Neural crest cell (in vitro differentiated cells): ENCODE data around the gene MICALL2. TPM values are rescaled to one million over a fixed set of nuclear protein-coding genes. Genes with fewer than 3 reads are reported as not detected.

Experiments used
- DNase-seq: peaks from one replicate; pipeline ENCODE4 v3.0.0; 2021; ENCODE audit warnings: low read depth, mixed read lengths, low spot score
- H3K27ac Mint-ChIP-seq: one replicate; pipeline ENCODE4 v1.8.0; 2021; ENCODE audit warnings: mild to moderate bottlenecking, mixed read lengths; ENCODE audit not compliant: unreplicated experiment
- H3K27me3 Mint-ChIP-seq: 2 replicates; pipeline ENCODE4 v1.8.0; 2021; ENCODE audit warnings: low read depth, mild to moderate bottlenecking, mixed read lengths
- H3K36me3 Mint-ChIP-seq: 2 replicates; pipeline ENCODE4 v1.8.0; 2021; ENCODE audit warnings: low read depth, mild to moderate bottlenecking, mixed read lengths
- H3K4me1 Mint-ChIP-seq: 2 replicates; pipeline ENCODE4 v1.8.0; 2021; ENCODE audit warnings: mixed read lengths
- H3K4me3 Mint-ChIP-seq: one replicate; pipeline ENCODE4 v1.8.0; 2021; ENCODE audit warnings: mild to moderate bottlenecking, mixed read lengths
- H3K9me3 Mint-ChIP-seq: 2 replicates; pipeline ENCODE4 v1.8.0; 2021; ENCODE audit warnings: mixed read lengths
- CTCF ChIP-seq: fragments of 200-600 bp; sonication (generic); conservative IDR thresholded peaks from 2 replicates; pipeline ENCODE4 v1.5.0; 2021; ENCODE audit warnings: antibody characterized with exemption, mild to moderate bottlenecking
- total RNA-seq: library from RNA; stranded (reverse); gene quantifications from 2 replicates; pipeline ENCODE4 v1.2.1, GENCODE V29; 2021

Gene MICALL2
- total RNA-seq, 1 donor from 2014 or later: 18.7 TPM

GRCh38 chr7:1423264-1423811 is 35.9 kb downstream of the MICALL2 start:
- TF ChIP-seq CTCF: no peak
- no peak overlapping the region for H3K4me3 Mint-ChIP-seq
- no peak overlapping the region for H3K27ac Mint-ChIP-seq

GRCh38 chr7:1422512-1423263 is 36.6 kb downstream of the MICALL2 start:
- Mint-ChIP-seq H3K27ac (no peak overlapping the region), H3K9me3 (no peaks in the 10 kb centered on the region), H3K4me3 (no peak overlapping the region)

More at GRCh38 chr7:1423264-1423811, 35.9 kb downstream of the MICALL2 start:
- Mint-ChIP-seq H3K9me3 (no peaks in the 10 kb centered on the region), H3K4me1 (no peaks in the 10 kb centered on the region), H3K36me3 (no peaks in the 10 kb centered on the region), H3K27me3 (peaks cover 36% of the 10 kb centered on the region)
- DNase-seq: no peak

GRCh38 chr7:1421946-1422345 is 37.3 kb downstream of the MICALL2 start:
- DNase-seq: no peak
- H3K4me1 Mint-ChIP-seq: no peaks in the 10 kb centered on the region
- no peaks in the 10 kb centered on the region for H3K9me3 Mint-ChIP-seq
- no peaks in the 10 kb centered on the region for H3K36me3 Mint-ChIP-seq
- H3K27me3 Mint-ChIP-seq: peaks cover 48% of the 10 kb centered on the region
- no peak for TF ChIP-seq CTCF
- no peak overlapping the region for H3K4me3 Mint-ChIP-seq
- H3K27ac Mint-ChIP-seq: no peak overlapping the region

More at GRCh38 chr7:1422512-1423263, 36.6 kb downstream of the MICALL2 start:
- Mint-ChIP-seq H3K36me3 (no peaks in the 10 kb centered on the region), H3K27me3 (peaks cover 41% of the 10 kb centered on the region), H3K4me1 (no peaks in the 10 kb centered on the region)
- no peak for DNase-seq
- TF ChIP-seq CTCF: no peak

GRCh38 chr7:1421020-1421790 is 38.1 kb downstream of the MICALL2 start:
- peaks cover 54% of the 10 kb centered on the region for H3K27me3 Mint-ChIP-seq
- H3K4me1 Mint-ChIP-seq: no peaks in the 10 kb centered on the region
- no peak for TF ChIP-seq CTCF
- H3K9me3 Mint-ChIP-seq: no peaks in the 10 kb centered on the region
- no peak overlapping the region for H3K27ac Mint-ChIP-seq
- H3K4me3 Mint-ChIP-seq: no peak overlapping the region
- no peak for DNase-seq
- H3K36me3 Mint-ChIP-seq: no peaks in the 10 kb centered on the region

- TF ChIP-seq CTCF: no peak
- no peak for DNase-seq
- no peaks in the 10 kb centered on the region for H3K36me3 Mint-ChIP-seq
- H3K4me3 Mint-ChIP-seq: no peak overlapping the region
- peaks cover 51% of the 10 kb centered on the region for H3K27me3 Mint-ChIP-seq
- H3K9me3 Mint-ChIP-seq: no peaks in the 10 kb centered on the region
- no peaks in the 10 kb centered on the region for H3K4me1 Mint-ChIP-seq
- H3K27ac Mint-ChIP-seq: no peak overlapping the region
Observed at GRCh38 chr7:1419688-1420087, 39.6 kb downstream of the MICALL2 start.
